ENCODE results near the gene OSBPL6.

DNA sequence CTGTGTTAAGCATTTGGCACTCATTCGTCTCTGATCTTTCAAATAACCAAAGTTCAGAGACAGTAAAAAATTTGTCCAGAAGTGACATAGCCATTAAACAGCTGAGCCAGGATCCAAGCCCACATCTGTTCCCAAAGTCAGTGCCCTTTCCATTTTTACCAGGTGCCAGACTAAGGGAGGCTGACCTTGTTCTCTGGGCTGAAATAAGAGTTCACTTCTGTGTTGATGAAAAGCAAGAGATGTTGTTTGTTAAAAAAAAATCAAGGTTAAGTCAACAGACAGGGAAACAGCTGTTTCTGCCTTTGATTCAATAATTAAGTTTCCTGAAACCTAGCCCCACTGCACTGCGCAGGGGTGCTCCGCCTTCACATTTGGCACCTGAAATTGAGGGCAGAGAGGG, 139.5 kb downstream of the OSBPL6 start:
- TF ChIP-seq, protein P1, sequence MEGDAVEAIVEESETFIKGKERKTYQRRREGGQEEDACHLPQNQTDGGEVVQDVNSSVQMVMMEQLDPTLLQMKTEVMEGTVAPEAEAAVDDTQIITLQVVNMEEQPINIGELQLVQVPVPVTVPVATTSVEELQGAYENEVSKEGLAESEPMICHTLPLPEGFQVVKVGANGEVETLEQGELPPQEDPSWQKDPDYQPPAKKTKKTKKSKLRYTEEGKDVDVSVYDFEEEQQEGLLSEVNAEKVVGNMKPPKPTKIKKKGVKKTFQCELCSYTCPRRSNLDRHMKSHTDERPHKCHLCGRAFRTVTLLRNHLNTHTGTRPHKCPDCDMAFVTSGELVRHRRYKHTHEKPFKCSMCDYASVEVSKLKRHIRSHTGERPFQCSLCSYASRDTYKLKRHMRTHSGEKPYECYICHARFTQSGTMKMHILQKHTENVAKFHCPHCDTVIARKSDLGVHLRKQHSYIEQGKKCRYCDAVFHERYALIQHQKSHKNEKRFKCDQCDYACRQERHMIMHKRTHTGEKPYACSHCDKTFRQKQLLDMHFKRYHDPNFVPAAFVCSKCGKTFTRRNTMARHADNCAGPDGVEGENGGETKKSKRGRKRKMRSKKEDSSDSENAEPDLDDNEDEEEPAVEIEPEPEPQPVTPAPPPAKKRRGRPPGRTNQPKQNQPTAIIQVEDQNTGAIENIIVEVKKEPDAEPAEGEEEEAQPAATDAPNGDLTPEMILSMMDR (IDR thresholded peaks at IDR 0.05), result no peak
- no peak for TF ChIP-seq POLR2A (IDR thresholded peaks at IDR 0.05)

Data from esophagus squamous epithelium (tissue), 4 donors.